ENCODE results near the gene PFKP. TPM values are rescaled to one million over a fixed set of nuclear protein-coding genes. Genes with fewer than 3 reads are reported as not detected.

Gene PFKP
- total and polyA plus RNA-seq, 4 experiments from 2014 or later: 62.4 to 83.6 (median 73.2) TPM

DNA sequence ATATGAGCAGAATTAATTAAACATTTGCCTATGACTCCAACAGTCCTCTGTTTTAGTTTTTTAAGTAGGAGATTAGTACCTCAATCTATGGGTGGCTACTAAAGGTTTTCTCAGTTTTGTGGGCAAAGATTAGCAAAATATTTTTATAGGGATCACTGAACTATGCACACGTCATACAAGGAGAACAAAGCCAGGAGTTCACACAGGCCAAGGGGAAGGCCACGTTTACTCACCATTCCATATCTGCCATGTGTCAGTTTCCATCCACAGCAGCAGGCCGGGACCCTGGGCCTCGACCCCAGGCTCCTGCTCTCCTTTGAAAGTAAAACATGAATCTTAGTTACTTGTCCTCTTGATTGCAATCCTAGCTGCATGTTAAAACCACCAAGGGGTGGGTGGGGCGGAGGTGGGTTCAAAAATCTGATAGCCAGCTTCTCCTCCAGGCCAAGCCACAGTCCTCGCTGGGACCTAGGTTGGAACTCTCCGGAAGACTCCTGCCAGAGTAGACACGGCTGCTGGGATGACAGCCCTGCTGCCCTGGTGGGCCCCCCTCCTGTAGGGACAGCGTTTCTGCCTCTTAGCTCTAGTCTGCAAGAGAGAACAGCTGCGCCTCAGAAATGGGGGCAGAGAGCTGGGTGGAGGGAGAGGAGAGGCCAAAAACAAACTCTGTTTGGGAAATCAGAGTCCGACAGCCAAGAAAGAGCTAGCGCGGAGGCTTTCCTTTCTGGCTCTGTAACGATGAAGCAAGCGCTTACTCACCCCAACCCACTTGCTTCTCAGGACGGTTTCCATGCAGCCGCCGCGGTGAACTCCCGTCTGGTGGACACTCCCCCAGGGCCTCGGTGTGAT, 69.6 kb downstream of the PFKP start:
- H3K36me3 ChIP-seq (ENCODE audit: insufficient read depth, low read length): peaks cover 76% of the 10 kb centered on the region
- DNase-seq: no peak
- Mint-ChIP-seq H3K27me3 (no peaks in the 10 kb centered on the region), H3K27ac (peak overlapping the region in 1 of 7 donors; percentile 64), H3K9me3 (no peaks in the 10 kb centered on the region), H3K4me3 (no peak overlapping the region), H3K4me1 (no peaks in the 10 kb centered on the region), H3K36me3 (peaks cover 67 to 91% of the 10 kb centered on the region in 2 donors)
- POLR2A ChIA-PET (ENCODE audit: partially characterized antibody): no interaction called here
- H3K9me3 ChIP-seq (ENCODE audit: control insufficient read depth in 1 of 2, low read length in 2 of 2): no peaks in the 10 kb centered on the region
- H3K4me1 ChIP-seq (ENCODE audit: insufficient read depth, low read length): no peaks in the 10 kb centered on the region
- H3K4me3 ChIP-seq (ENCODE audit: low read length in 2 of 2): no peak overlapping the region
- intact Hi-C loops (cut with micrococcal nuclease): no loop called here
- CTCF ChIA-PET (ENCODE audit: partially characterized antibody): no interaction called here
- no peaks in the 10 kb centered on the region for H3K27me3 ChIP-seq (ENCODE audit: insufficient read depth, low read length)
- no peak overlapping the region for H3K27ac ChIP-seq (ENCODE audit: low read depth, low read length)

DNA sequence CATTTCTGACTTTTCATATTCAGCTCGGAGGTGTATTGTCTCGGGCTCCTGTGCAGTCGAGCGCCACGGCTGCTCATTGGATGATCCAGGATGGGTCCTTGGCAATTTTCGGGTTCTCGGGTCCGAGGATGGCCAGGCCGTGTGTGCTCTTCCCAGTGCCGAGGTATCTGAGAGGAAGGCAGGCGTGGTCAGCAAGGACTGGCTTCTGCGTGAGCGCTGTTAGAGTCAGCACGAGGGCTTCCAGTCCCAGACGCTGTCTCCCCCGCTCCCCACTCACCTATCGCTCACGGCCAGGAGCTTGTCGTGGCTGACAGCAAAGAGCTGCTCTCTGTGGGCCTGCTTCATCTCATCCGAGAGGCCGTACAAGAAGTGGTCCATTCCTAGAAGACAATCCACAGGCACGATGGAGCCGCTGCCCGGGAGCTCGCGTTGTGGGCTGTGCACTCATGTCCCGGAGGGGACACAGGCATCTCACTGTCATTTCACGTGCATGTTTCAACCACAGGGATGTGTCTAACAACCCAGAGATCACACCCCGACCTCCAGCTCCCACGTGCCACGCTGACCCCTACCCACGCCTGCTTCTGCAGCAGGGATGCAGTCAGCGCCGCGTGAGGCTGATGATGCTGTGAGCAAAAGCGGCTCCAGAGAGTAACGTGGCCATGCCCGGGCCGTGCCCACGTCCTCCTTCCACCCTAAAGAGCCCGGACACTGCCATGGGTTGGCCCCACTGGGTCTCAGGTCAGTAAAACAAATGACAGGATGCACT, 70.8 kb downstream of the PFKP start:
- intact Hi-C loops (cut with micrococcal nuclease): no loop called here
- H3K36me3 ChIP-seq (ENCODE audit: insufficient read depth, low read length): peaks cover 87% of the 10 kb centered on the region
- no peak overlapping the region for H3K4me3 ChIP-seq (ENCODE audit: low read length in 2 of 2)
- peak overlapping the region in 1 of 7 donors; percentile 29 for H3K27ac Mint-ChIP-seq
- no peaks in the 10 kb centered on the region for H3K9me3 Mint-ChIP-seq
- H3K4me3 Mint-ChIP-seq: no peak overlapping the region
- no peaks in the 10 kb centered on the region for H3K4me1 ChIP-seq (ENCODE audit: insufficient read depth, low read length)
- no peak overlapping the region for H3K27ac ChIP-seq (ENCODE audit: low read depth, low read length)
- no peaks in the 10 kb centered on the region for H3K9me3 ChIP-seq (ENCODE audit: control insufficient read depth in 1 of 2, low read length in 2 of 2)
- ChIA-PET POLR2A (ENCODE audit: partially characterized antibody) (no interaction called here), CTCF (ENCODE audit: partially characterized antibody) (no interaction called here)
- no peaks in the 10 kb centered on the region for H3K27me3 ChIP-seq (ENCODE audit: insufficient read depth, low read length)
- H3K27me3 Mint-ChIP-seq: no peaks in the 10 kb centered on the region
- peaks cover 66 to 90% of the 10 kb centered on the region in 2 donors for H3K36me3 Mint-ChIP-seq
- H3K4me1 Mint-ChIP-seq: no peaks in the 10 kb centered on the region
- no peak for DNase-seq

DNA sequence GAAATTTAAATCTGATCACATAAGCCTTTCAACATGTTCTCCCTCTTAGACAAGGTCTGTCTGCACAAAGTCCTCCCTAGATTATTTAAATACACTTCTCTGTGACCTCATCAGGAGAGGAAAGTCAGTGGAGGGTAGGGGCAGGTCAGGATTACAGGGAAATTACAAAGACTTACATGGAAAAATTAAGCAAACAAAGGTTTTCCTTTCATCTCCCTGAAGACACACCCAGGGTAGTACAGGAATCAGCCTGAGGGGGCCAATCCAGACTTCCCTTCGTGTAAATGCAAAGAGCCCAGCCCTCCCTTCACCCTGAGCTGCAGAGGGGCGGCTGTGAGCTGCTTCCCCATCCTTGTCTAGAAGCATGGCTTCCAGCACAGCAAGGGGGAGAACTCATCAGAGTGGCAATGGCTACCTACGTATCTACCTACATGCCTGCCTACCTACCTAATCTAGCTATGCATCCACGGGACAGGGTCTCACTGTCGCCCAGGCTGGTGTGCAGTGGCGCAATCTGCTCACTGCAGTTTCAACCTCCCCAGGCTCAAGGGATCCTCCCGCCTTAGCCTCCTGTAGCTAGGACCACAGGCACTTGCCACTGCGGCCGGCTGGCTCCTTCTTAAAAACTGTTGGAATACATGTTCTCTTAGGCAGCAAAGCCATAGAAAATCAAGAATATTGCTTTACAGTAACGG, 72.0 kb downstream of the PFKP start:
- H3K27ac ChIP-seq (ENCODE audit: low read depth, low read length): no peak overlapping the region
- no peak overlapping the region for H3K4me3 ChIP-seq (ENCODE audit: low read length in 2 of 2)
- CTCF ChIA-PET (ENCODE audit: partially characterized antibody): no interaction called here
- H3K36me3 ChIP-seq (ENCODE audit: insufficient read depth, low read length): peaks cover 89% of the 10 kb centered on the region
- Mint-ChIP-seq H3K36me3 (peaks cover 71 to 91% of the 10 kb centered on the region in 2 donors), H3K27ac (no peak overlapping the region), H3K27me3 (no peaks in the 10 kb centered on the region), H3K9me3 (no peaks in the 10 kb centered on the region), H3K4me1 (no peaks in the 10 kb centered on the region), H3K4me3 (no peak overlapping the region)
- DNase-seq: no peak
- H3K4me1 ChIP-seq (ENCODE audit: insufficient read depth, low read length): no peaks in the 10 kb centered on the region
- no peaks in the 10 kb centered on the region for H3K27me3 ChIP-seq (ENCODE audit: insufficient read depth, low read length)
- POLR2A ChIA-PET (ENCODE audit: partially characterized antibody): no interaction called here
- no peaks in the 10 kb centered on the region for H3K9me3 ChIP-seq (ENCODE audit: control insufficient read depth in 1 of 2, low read length in 2 of 2)
- intact Hi-C loops (cut with micrococcal nuclease): no loop called here

DNA sequence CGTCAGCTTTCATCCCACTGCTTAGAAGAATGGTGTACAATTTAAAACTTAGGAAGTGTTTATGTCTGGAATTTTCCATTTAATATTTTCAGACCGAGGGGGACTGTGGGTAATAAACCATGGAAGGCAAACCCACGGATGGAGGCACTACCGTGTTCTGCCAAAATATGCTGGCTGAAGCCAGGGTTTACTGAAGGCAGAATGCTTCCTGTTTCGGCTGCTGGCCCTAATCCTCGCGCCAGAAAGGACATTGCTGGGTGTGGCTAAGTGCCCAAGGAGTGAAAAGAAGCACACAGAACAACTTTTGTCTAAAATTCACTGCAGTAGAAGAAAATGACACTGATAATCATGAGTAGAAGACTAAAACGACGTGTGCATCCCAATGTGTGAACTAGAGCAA, 72.9 kb downstream of the PFKP start:
- H3K27me3 Mint-ChIP-seq: no peaks in the 10 kb centered on the region
- Histone ChIP-seq H3K27me3 (ENCODE audit: insufficient read depth, low read length) (no peaks in the 10 kb centered on the region), H3K9me3 (ENCODE audit: control insufficient read depth in 1 of 2, low read length in 2 of 2) (no peaks in the 10 kb centered on the region), H3K27ac (ENCODE audit: low read depth, low read length) (no peak overlapping the region), H3K4me1 (ENCODE audit: insufficient read depth, low read length) (no peaks in the 10 kb centered on the region), H3K36me3 (ENCODE audit: insufficient read depth, low read length) (peaks cover 87% of the 10 kb centered on the region), H3K4me3 (ENCODE audit: low read length in 2 of 2) (no peak overlapping the region)
- CTCF ChIA-PET (ENCODE audit: partially characterized antibody): no interaction called here
- DNase-seq: no peak
- H3K4me3 Mint-ChIP-seq: no peak overlapping the region
- intact Hi-C loops (cut with micrococcal nuclease): no loop called here
- peak overlapping the region in 2 of 7 donors; percentile 18 to 68 for H3K27ac Mint-ChIP-seq
- H3K9me3 Mint-ChIP-seq: no peaks in the 10 kb centered on the region
- peaks cover 69 to 88% of the 10 kb centered on the region in 2 donors for H3K36me3 Mint-ChIP-seq
- H3K4me1 Mint-ChIP-seq: no peaks in the 10 kb centered on the region
- POLR2A ChIA-PET (ENCODE audit: partially characterized antibody): no interaction called here

DNA sequence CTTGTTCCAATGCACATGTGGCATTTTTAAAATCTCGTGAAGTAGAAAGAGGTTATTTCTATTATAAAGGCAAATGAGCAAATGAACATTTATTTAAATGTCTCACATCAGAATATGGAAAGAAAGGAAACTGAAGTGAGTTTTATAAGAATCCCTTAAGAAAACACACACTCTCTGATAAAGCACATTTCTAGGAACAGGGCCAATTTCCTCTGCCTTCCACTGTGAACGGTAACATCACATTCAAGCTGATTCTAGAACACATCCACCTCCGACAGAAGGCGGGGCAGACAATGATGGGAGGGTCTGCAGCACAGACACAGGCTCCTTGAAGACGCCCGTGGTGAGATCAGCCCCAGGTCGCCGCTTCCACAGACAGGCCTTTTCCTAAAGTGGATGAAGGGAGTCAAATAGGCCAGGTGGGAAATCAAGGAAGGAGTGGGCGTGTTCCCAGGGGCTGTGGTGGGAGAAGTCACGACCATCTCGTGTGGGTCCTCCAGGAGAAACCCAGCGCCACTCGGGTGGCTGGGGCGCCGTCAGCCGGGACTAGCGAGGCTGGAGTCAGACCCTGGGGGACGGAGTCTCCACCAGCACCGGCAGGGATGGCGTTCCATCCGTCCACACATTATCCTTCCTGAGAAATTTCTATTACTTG, 74.1 kb downstream of the PFKP start:
- intact Hi-C loops (cut with micrococcal nuclease): no loop called here
- Mint-ChIP-seq H3K4me3 (no peak overlapping the region), H3K27me3 (no peaks in the 10 kb centered on the region), H3K36me3 (peaks cover 74 to 91% of the 10 kb centered on the region in 2 donors), H3K9me3 (no peaks in the 10 kb centered on the region), H3K4me1 (no peaks in the 10 kb centered on the region), H3K27ac (peak overlapping the region in 3 of 7 donors; percentile 47 to 75 (median 67))
- Histone ChIP-seq H3K4me3 (ENCODE audit: low read length in 2 of 2) (no peak overlapping the region), H3K27ac (ENCODE audit: low read depth, low read length) (no peak overlapping the region), H3K36me3 (ENCODE audit: insufficient read depth, low read length) (peaks cover 87% of the 10 kb centered on the region), H3K9me3 (ENCODE audit: control insufficient read depth in 1 of 2, low read length in 2 of 2) (no peaks in the 10 kb centered on the region), H3K4me1 (ENCODE audit: insufficient read depth, low read length) (no peaks in the 10 kb centered on the region), H3K27me3 (ENCODE audit: insufficient read depth, low read length) (no peaks in the 10 kb centered on the region)
- ChIA-PET POLR2A (ENCODE audit: partially characterized antibody) (no interaction called here), CTCF (ENCODE audit: partially characterized antibody) (no interaction called here)
- DNase-seq: no peak

DNA sequence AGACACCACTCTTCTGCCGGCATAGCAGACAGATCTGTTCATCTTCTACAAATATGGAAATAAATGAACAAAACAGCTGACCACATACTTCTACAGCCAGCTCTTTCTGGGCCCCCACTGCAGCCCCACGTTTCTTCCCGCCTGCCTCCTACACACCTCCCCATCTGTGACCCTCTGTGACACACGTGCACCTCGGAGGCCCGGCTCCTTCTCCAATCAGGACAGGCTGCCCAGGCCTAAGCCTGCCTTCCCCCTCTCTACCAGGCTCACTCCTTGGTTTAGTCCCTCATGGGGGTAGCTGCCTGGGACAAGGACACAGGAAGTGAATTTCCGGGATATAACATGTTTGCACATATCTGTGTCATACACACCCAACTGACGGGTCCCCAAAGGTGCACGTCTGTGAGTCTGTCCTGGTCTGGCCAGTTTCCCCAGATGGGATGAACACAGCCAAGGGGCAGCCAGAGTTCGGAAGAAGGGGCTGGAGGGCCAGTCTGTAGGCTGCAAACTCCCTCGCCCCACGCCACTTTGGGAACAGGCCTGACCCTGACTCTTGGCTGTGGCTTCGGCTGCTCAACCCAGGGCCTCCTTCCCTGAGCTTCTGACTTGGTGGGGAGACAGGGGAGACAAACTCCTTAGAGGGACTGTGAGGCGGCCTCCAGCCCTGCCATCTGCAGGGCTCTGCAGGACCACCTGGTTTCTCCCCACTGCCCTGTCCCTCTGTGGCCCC, 75.0 kb downstream of the PFKP start:
- Histone ChIP-seq H3K9me3 (ENCODE audit: control insufficient read depth in 1 of 2, low read length in 2 of 2) (no peaks in the 10 kb centered on the region), H3K4me1 (ENCODE audit: insufficient read depth, low read length) (no peaks in the 10 kb centered on the region), H3K4me3 (ENCODE audit: low read length in 2 of 2) (no peak overlapping the region), H3K27ac (ENCODE audit: low read depth, low read length) (no peak overlapping the region), H3K27me3 (ENCODE audit: insufficient read depth, low read length) (no peaks in the 10 kb centered on the region), H3K36me3 (ENCODE audit: insufficient read depth, low read length) (peaks cover 87% of the 10 kb centered on the region)
- POLR2A ChIA-PET (ENCODE audit: partially characterized antibody): no interaction called here
- Mint-ChIP-seq H3K36me3 (peaks cover 77 to 91% of the 10 kb centered on the region in 2 donors), H3K9me3 (no peaks in the 10 kb centered on the region), H3K27ac (peak overlapping the region in 5 of 7 donors; percentile 8 to 87 (median 13)), H3K27me3 (no peaks in the 10 kb centered on the region), H3K4me1 (no peaks in the 10 kb centered on the region), H3K4me3 (no peak overlapping the region)
- no peak for DNase-seq
- CTCF ChIA-PET (ENCODE audit: partially characterized antibody): no interaction called here
- intact Hi-C loops (cut with micrococcal nuclease): no loop called here

Data from CD4-positive, alpha-beta memory T cell (primary cell).